K562 (cell line): ENCODE data around the gene SERPINB2. TPM values are rescaled to one million over a fixed set of nuclear protein-coding genes. Genes with fewer than 3 reads are reported as not detected.

Experiments
- ATAC-seq: fragments of 200-7000 bp; cut with Tn5 transposase; 3 replicates; pipeline ENCODE4 v1.9.1; 2020; ENCODE audit warnings: moderate library complexity
- BruUV-seq: library from RNA; stranded (reverse); fragments of 400-500 nt; replicated peaks from 2 replicates; lab custom pipeline; 2021; lab: Mats Ljungman, UMichigan
- CTCF ChIA-PET: fragments of 300-600 bp; formaldehyde crosslinking; extraction: SDS; loops from one replicate; lab custom pipeline; 2021; ENCODE audit warnings: low intra/inter-chr PET ratio; lab: Yijun Ruan, JAX
- POLR2A ChIA-PET: fragments of 300-600, 350-650 bp; sonication (Branson Sonifier 250); formaldehyde crosslinking; extraction: SDS; loops from one replicate; lab custom pipeline; 2021; ENCODE audit warnings: antibody characterized with exemption, inconsistent platforms; lab: Yijun Ruan, JAX
- DNase-seq, 4 experiments: peaks; one replicate each; pipeline versions ENCODE4 v3.0.0 to v3.0.0-alpha.2; 2011 to 2018; ENCODE audit warnings: low spot score in 3 of 4, mixed read lengths in 3 of 4; ENCODE audit errors: extremely low read depth in 1 of 4
- FAIRE-seq: peaks from 2 replicates; lab custom pipeline; 2011; peaks lifted over from hg19 to GRCh38; lab: Jason Lieb, UNC
- H2AFZ ChIP-seq: 2 replicates; pipeline ENCODE4 v1.6.0; 2011; ENCODE audit warnings: low read depth, low read length, control low read depth, inconsistent platforms
- H3K27ac ChIP-seq: fragments of 200-600 bp; 3 replicates; pipeline ENCODE4 v1.8.0; 2011; ENCODE audit warnings: low read depth, mild to moderate bottlenecking, control low read depth, inconsistent platforms, low read length, moderate library complexity, mixed read lengths; ENCODE audit errors: extremely low read depth
- H3K27me3 ChIP-seq, 2 experiments: fragments of 300-600 bp in 1 of 2; 2 replicates in 1 of 2; 3 replicates in 1 of 2; pipeline versions ENCODE4 v1.6.0 to v1.8.0; 2011; ENCODE audit warnings: inconsistent platforms in 2 of 2, low read length in 2 of 2, mild to moderate bottlenecking in 1 of 2, mixed read lengths in 1 of 2, moderate library complexity in 1 of 2; ENCODE audit not compliant: control insufficient read depth in 2 of 2, insufficient read depth in 2 of 2
- H3K36me3 ChIP-seq: fragments of 300-600 bp; 3 replicates; pipeline ENCODE4 v1.8.0; 2011; ENCODE audit warnings: mild to moderate bottlenecking, low read length, inconsistent platforms; ENCODE audit not compliant: control insufficient read depth, insufficient read depth
- H3K4me1 ChIP-seq, 2 experiments: fragments of 200-600 bp in 1 of 2; replicated peaks in 1 of 2; 2 replicates in 1 of 2; 3 replicates in 1 of 2; pipeline versions ENCODE4 v1.5.1 to v1.8.0; 2011; ENCODE audit warnings: inconsistent platforms in 2 of 2, low read length in 2 of 2, mild to moderate bottlenecking in 1 of 2, mixed read lengths in 1 of 2, moderate library complexity in 1 of 2; ENCODE audit not compliant: control insufficient read depth in 2 of 2, insufficient read depth in 2 of 2
- H3K4me2 ChIP-seq: 2 replicates; pipeline ENCODE4 v1.6.1; 2011; ENCODE audit warnings: low read length, control low read depth, inconsistent platforms, mixed read lengths; ENCODE audit not compliant: insufficient read depth
- H3K4me3 ChIP-seq: fragments of 200-600 bp; sonication (generic), shearing (Covaris generic); 2 replicates; pipeline ENCODE4 v1.5.1; 2016; ENCODE audit warnings: control low read depth, inconsistent platforms
- H3K79me2 ChIP-seq: fragments of 200-600 bp; 3 replicates; pipeline ENCODE4 v1.8.0; 2011; ENCODE audit warnings: low read length, inconsistent platforms; ENCODE audit not compliant: control insufficient read depth, insufficient read depth
- H3K9ac ChIP-seq, 2 experiments: 2 replicates each; pipeline versions ENCODE4 v1.6.0 to v1.6.1; 2011; ENCODE audit warnings: low read depth in 2 of 2, low read length in 2 of 2, control low read depth in 1 of 2, inconsistent platforms in 1 of 2, mild to moderate bottlenecking in 1 of 2, mixed read lengths in 1 of 2; ENCODE audit not compliant: insufficient read depth in 1 of 2
- H3K9me1 ChIP-seq: one replicate; pipeline ENCODE4 v1.6.0; 2011; ENCODE audit warnings: inconsistent platforms, mild to moderate bottlenecking, low read length, moderate library complexity; ENCODE audit not compliant: control insufficient read depth, insufficient read depth
- H3K9me3 ChIP-seq: replicated peaks from 2 replicates; pipeline ENCODE4 v1.5.1; 2011; ENCODE audit warnings: low read depth, low read length, inconsistent platforms; ENCODE audit not compliant: control insufficient read depth, insufficient read depth
- H4K20me1 ChIP-seq: replicated peaks from 2 replicates; pipeline ENCODE4 v1.6.1; 2011; ENCODE audit warnings: low read length, inconsistent platforms, mixed read lengths; ENCODE audit not compliant: control insufficient read depth, insufficient read depth
- ATF1 ChIP-seq, 2 experiments: fragments of 450-650 bp in 1 of 2; IDR thresholded peaks; 2 replicates each; pipeline ENCODE4 v1.6.1; 2016; ENCODE audit warnings: missing compliant biosample characterization in 1 of 2, missing genetic modification characterization in 1 of 2
- ATF4 ChIP-seq: fragments of 450-650 bp; formaldehyde crosslinking; IDR thresholded peaks from 2 replicates; pipeline ENCODE4 v1.4.0; 2022; ENCODE audit warnings: mild to moderate bottlenecking, moderate library complexity
- CREB1 ChIP-seq, 2 experiments: sonication (generic) in 1 of 2; formaldehyde crosslinking in 1 of 2; IDR thresholded peaks; 2 replicates each; pipeline versions ENCODE4 v1.6.1 to v1.8.0; 2012 to 2022; ENCODE audit warnings: inconsistent platforms in 1 of 2, mild to moderate bottlenecking in 1 of 2, missing genetic modification reagents in 1 of 2, moderate library complexity in 1 of 2
- E2F3 ChIP-seq: fragments of 250-450 bp; sonication (Bioruptor Pico); IDR thresholded peaks from 2 replicates; pipeline ENCODE4 v1.4.0; 2020; ENCODE audit warnings: mild to moderate bottlenecking
- GTF2A2 ChIP-seq: IDR thresholded peaks from 2 replicates; pipeline ENCODE4 v1.6.1; 2016; ENCODE audit warnings: mild to moderate bottlenecking, missing genetic modification characterization, missing compliant biosample characterization
- HSF4 ChIP-seq: fragments of 250-450 bp; sonication (Bioruptor Pico); IDR thresholded peaks from 2 replicates; pipeline ENCODE4 v2.1.2; 2022; ENCODE audit warnings: mild to moderate bottlenecking, moderate library complexity, borderline replicate concordance
- IRF9 ChIP-seq: fragments of 450-650 bp; IDR thresholded peaks from 2 replicates; pipeline ENCODE4 v1.6.1; 2016; ENCODE audit warnings: missing biosample characterization, missing genetic modification characterization
- RBM39 ChIP-seq: fragments of 200-400 bp; formaldehyde crosslinking; optimal IDR thresholded peaks from 2 replicates; pipeline ENCODE3; 2018; ENCODE audit warnings: low read depth, low read length
- SAFB ChIP-seq: fragments of 200-400 bp; formaldehyde crosslinking; IDR thresholded peaks from 2 replicates; pipeline ENCODE4 v1.6.1; 2017; ENCODE audit warnings: low read depth, low read length, borderline replicate concordance
- ZNF12 ChIP-seq: sonication (generic); formaldehyde crosslinking; IDR thresholded peaks from 2 replicates; pipeline ENCODE4 v1.4.0; 2020; ENCODE audit warnings: mild to moderate bottlenecking, missing genetic modification reagents
- WGBS: fragments of 100-300 bp; shearing (Covaris generic); methylation state at CpG from one replicate; pipeline ENCODE4 v1.1.6; 2016; ENCODE audit warnings: low coverage, mixed read lengths; ENCODE audit not compliant: insufficient coverage; ENCODE audit errors: missing lambda C conversion rate; 5-methylcytosine and 5-hydroxymethylcytosine counted together
- in situ Hi-C: fragments of 300-500 bp; cut with MboI; formaldehyde crosslinking; loops from 4 replicates; pipeline ENCODE4 v1.15.0; 2018; ENCODE audit warnings: inconsistent platforms, mixed read lengths
- intact Hi-C: fragments of 100-400 bp; cut with micrococcal nuclease; formaldehyde crosslinking; loops from 2 replicates; pipeline ENCODE4 v1.14.2; 2022
- polyA plus RNA-seq, 8 experiments: library from polyadenylated mRNA; depleted of rRNA in 4 of 8; stranded (reverse) in 5 of 8; unstranded in 3 of 8; fragments of >200 nt; fragmentation: Nextera tagmentation in 2 of 8; fragmentation: Illumina TruSeq in 1 of 8; extraction: Ambion mirVana in 2 of 8; extraction: Trizol in 1 of 8; gene quantifications; 2 replicates each; pipeline versions ENCODE4 v1.2.1 to v1.2.3, GENCODE V29; 2011 to 2014; ENCODE audit warnings: inconsistent platforms in 1 of 8, missing spikeins in 1 of 8
- total RNA-seq, 7 experiments: library from RNA; depleted of rRNA in 6 of 7; stranded (reverse); fragments of >200 nt in 6 of 7; fragmentation: Illumina TruSeq in 2 of 7; extraction: Trizol in 2 of 7; gene quantifications; 2 replicates each; pipeline versions ENCODE4 v1.2.1 to v1.2.3, GENCODE V29; 2011 to 2021; ENCODE audit warnings: low replicate concordance in 1 of 7
- TF ChIP-seq, protein P1 (sequence below): fragments of 200-800 bp; sonication (Bioruptor generic); IDR thresholded peaks from 2 replicates; pipeline ENCODE4 v1.6.1; 2017; ENCODE audit warnings: missing genetic modification characterization, missing compliant biosample characterization

The SERPINB2 gene
- total and polyA plus RNA-seq, 9 of the 15 experiments (the other 6 are each of a cell fraction or from before 2014, with no cell fraction given) = 0.03 to 0.13 (median 0.09) TPM; not detected in 5

DNA sequence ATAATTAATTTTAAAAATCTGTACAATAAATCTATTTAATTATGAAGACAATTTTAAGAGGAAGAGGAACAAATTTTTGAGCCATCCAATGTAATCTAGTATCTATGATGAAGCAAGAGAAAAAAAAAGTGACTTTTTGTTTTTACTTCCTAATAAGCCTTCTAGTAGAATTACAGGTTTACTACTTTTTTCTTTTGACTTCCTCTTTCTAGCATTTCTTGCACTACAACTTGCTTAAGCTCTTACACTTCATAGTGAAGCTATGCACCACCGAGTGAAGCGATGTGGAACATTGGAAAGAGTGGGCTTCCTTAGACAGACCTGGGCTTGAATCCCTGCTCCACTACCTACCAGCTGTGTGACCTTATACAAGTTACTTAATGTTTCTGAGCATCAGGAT lies 2.1 kb downstream of the SERPINB2 start:
- H4K20me1 ChIP-seq = no peaks in the 10 kb centered on the region
- 0% methylated on average over 2 of the region's 2 CpGs for WGBS
- POLR2A ChIA-PET = no interaction called here
- H3K4me1 ChIP-seq = no peaks in the 10 kb centered on the region
- H3K27ac ChIP-seq = no peak overlapping the region
- no peaks in the 10 kb centered on the region for H3K27me3 ChIP-seq
- H3K9ac ChIP-seq = no peak overlapping the region
- no peaks in the 10 kb centered on the region for H3K79me2 ChIP-seq
- no peaks in the 10 kb centered on the region for H3K9me1 ChIP-seq
- in situ Hi-C loops = no loop called here
- intact Hi-C loops = no loop called here
- H3K36me3 ChIP-seq = no peaks in the 10 kb centered on the region
- no peaks in the 10 kb centered on the region for H3K9me3 ChIP-seq
- no peak overlapping the region for H2AFZ ChIP-seq
- no TSS peak for BruUV-seq
- H3K4me2 ChIP-seq = no peak overlapping the region
- no peak overlapping the region for H3K4me3 ChIP-seq
- CTCF ChIA-PET = no interaction called here
- no peak for DNase-seq
- FAIRE-seq = no peak
- TF ChIP-seq IRF9 = no peak
- ATAC-seq = no peak

GRCh38 chr18:63890237-63890949 lies 2.9 kb downstream of the SERPINB2 start:
- POLR2A ChIA-PET = no interaction called here
- no TSS peak for BruUV-seq
- no peak overlapping the region for H3K27ac ChIP-seq
- no peak overlapping the region for H3K4me3 ChIP-seq
- no peak overlapping the region for H3K9ac ChIP-seq
- FAIRE-seq = no peak
- no peak for ATAC-seq
- no peak for DNase-seq
- no peak overlapping the region for H3K4me2 ChIP-seq
- in situ Hi-C loops = no loop called here
- 0% methylated on average over 6 of the region's 6 CpGs for WGBS
- H3K79me2 ChIP-seq = no peaks in the 10 kb centered on the region
- no peaks in the 10 kb centered on the region for H3K9me3 ChIP-seq
- no peaks in the 10 kb centered on the region for H4K20me1 ChIP-seq
- CTCF ChIA-PET = interaction anchor here (1.2 kb wide), 1 partner anchor 104 kb away, joined by 3 read pairs; no protein-coding TSS in a partner anchor
- intact Hi-C loops = no loop called here
- H2AFZ ChIP-seq = no peak overlapping the region
- no peaks in the 10 kb centered on the region for H3K27me3 ChIP-seq
- no peaks in the 10 kb centered on the region for H3K4me1 ChIP-seq
- H3K36me3 ChIP-seq = no peaks in the 10 kb centered on the region
- H3K9me1 ChIP-seq = no peaks in the 10 kb centered on the region
- TF ChIP-seq RBM39 = no peak
- TF ChIP-seq HSF4 = no peak
- no peak for TF ChIP-seq CREB1 (IDR thresholded peaks at IDR 0.05)
- TF ChIP-seq CREB1 (CRISPR knock-in tag; IDR thresholded peaks at IDR 0.05) = no peak
- no peak for TF ChIP-seq E2F3
- TF ChIP-seq ATF4 (CRISPR knock-in tag) = no peak
- TF ChIP-seq ZNF12 (CRISPR knock-in tag) = no peak
- no peak for TF ChIP-seq ATF1 (CRISPR knock-in tag; IDR thresholded peaks at IDR 0.05)
- TF ChIP-seq ATF1 (tag; IDR thresholded peaks at IDR 0.05) = no peak
- TF ChIP-seq, protein P1, sequence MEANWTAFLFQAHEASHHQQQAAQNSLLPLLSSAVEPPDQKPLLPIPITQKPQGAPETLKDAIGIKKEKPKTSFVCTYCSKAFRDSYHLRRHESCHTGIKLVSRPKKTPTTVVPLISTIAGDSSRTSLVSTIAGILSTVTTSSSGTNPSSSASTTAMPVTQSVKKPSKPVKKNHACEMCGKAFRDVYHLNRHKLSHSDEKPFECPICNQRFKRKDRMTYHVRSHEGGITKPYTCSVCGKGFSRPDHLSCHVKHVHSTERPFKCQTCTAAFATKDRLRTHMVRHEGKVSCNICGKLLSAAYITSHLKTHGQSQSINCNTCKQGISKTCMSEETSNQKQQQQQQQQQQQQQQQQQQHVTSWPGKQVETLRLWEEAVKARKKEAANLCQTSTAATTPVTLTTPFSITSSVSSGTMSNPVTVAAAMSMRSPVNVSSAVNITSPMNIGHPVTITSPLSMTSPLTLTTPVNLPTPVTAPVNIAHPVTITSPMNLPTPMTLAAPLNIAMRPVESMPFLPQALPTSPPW (CRISPR knock-in tag) = no peak
- no peak for TF ChIP-seq GTF2A2
- no peak for TF ChIP-seq SAFB
